Panc1 (cell line): Measurements from ENCODE around the gene CDIPT. TPM values are rescaled to one million over a fixed set of nuclear protein-coding genes. Genes with fewer than 3 reads are reported as not detected.

Source experiments
- ATAC-seq: fragments of 200-7000 bp; cut with Tn5 transposase; 2 replicates; pipeline ENCODE4 v1.9.1; 2020; ENCODE audit warnings: mild to moderate bottlenecking, moderate library complexity
- BruUV-seq: library from RNA; stranded (reverse); fragments of 400-500 nt; replicated peaks from 2 replicates; lab custom pipeline; 2021; lab: Mats Ljungman, UMichigan
- CTCF ChIA-PET: fragments of 300-600 bp; sonication (Branson Sonifier 250); formaldehyde crosslinking; loops from one replicate; lab custom pipeline; 2022; ENCODE audit warnings: antibody characterized with exemption; lab: Charles Lee
- POLR2A ChIA-PET: fragments of 300-600 bp; sonication (Branson Sonifier 250); formaldehyde crosslinking; loops from one replicate; lab custom pipeline; 2022; ENCODE audit warnings: antibody characterized with exemption; lab: Charles Lee
- DNase-seq: peaks from one replicate; pipeline ENCODE4 v3.0.0-alpha.2; 2010; ENCODE audit warnings: low read depth, low spot score
- H3K27ac ChIP-seq: 2 replicates; pipeline ENCODE4 v1.5.1; 2011; ENCODE audit warnings: mild to moderate bottlenecking, low read length, inconsistent platforms
- H3K27me3 ChIP-seq: fragments of 200-500 bp; sonication (Bioruptor generic); 2 replicates; pipeline ENCODE4 v1.6.0; 2014; ENCODE audit warnings: low read length, inconsistent platforms; ENCODE audit not compliant: control insufficient read depth, insufficient read depth
- H3K36me3 ChIP-seq: fragments of 200-500 bp; sonication (Bioruptor generic); 2 replicates; pipeline ENCODE4 v1.5.1; 2014; ENCODE audit warnings: inconsistent platforms, mild to moderate bottlenecking, low read length, moderate library complexity; ENCODE audit not compliant: control insufficient read depth, insufficient read depth
- H3K4me1 ChIP-seq: 2 replicates; pipeline ENCODE4 v1.5.1; 2011; ENCODE audit warnings: inconsistent platforms, mild to moderate bottlenecking, low read length, moderate library complexity; ENCODE audit not compliant: control insufficient read depth, insufficient read depth
- H3K4me3 ChIP-seq, 2 experiments: 2 replicates each; pipeline ENCODE4 v1.5.1; 2011 to 2012; ENCODE audit warnings: low read depth in 2 of 2, low read length in 2 of 2, mild to moderate bottlenecking in 2 of 2, inconsistent platforms in 1 of 2, moderate library complexity in 1 of 2
- H3K9me3 ChIP-seq: fragments of 200-500 bp; sonication (Bioruptor generic); 2 replicates; pipeline ENCODE4 v1.5.1; 2014; ENCODE audit warnings: low read depth, mild to moderate bottlenecking, inconsistent platforms, low read length, moderate library complexity; ENCODE audit not compliant: control insufficient read depth, insufficient read depth
- POLR2AphosphoS5 ChIP-seq: IDR thresholded peaks from 2 replicates; pipeline ENCODE4 v1.6.1; 2012; ENCODE audit warnings: mild to moderate bottlenecking, low read depth, low read length, moderate library complexity
- SIN3A ChIP-seq: IDR thresholded peaks from 2 replicates; pipeline ENCODE4 v1.6.1; 2012; ENCODE audit warnings: low read depth, mild to moderate bottlenecking, low read length, moderate library complexity, borderline replicate concordance; ENCODE audit not compliant: insufficient read depth
- TCF7L2 ChIP-seq: IDR thresholded peaks from 2 replicates; pipeline ENCODE4 v1.6.1; 2011; ENCODE audit warnings: mild to moderate bottlenecking, low read depth, low read length, inconsistent platforms
- in situ Hi-C: cut with HindIII; loops from 2 replicates; pipeline ENCODE4 v1.10.0; 2016; ENCODE audit warnings: low sequenced_read_pairs, low pct_unique_long_range_greater_than_20kb
- intact Hi-C: fragments of 100-400 bp; cut with micrococcal nuclease; formaldehyde crosslinking; loops from one replicate; pipeline ENCODE4 v1.10.0; 2022; ENCODE audit not compliant: unreplicated experiment
- total RNA-seq: library from RNA; stranded (reverse); gene quantifications from one replicate; pipeline ENCODE4 v1.2.1, GENCODE V29; 2021; ENCODE audit not compliant: unreplicated experiment
- TF ChIP-seq, protein P1 (sequence below): fragments of 450-650 bp; IDR thresholded peaks from 2 replicates; pipeline ENCODE4 v1.5.1; 2017; ENCODE audit warnings: mild to moderate bottlenecking
- TF ChIP-seq, protein P2 (sequence below), 2 experiments: IDR thresholded peaks; 2 replicates each; pipeline ENCODE4 v1.6.1; 2011 to 2012; ENCODE audit warnings: low read depth in 2 of 2, control low read depth in 1 of 2, low read length in 1 of 2, mild to moderate bottlenecking in 1 of 2, moderate library complexity in 1 of 2; ENCODE audit not compliant: insufficient read depth in 1 of 2

CDIPT gene
- total RNA-seq, 1 experiment from 2014 or later: 71.6 TPM

DNA sequence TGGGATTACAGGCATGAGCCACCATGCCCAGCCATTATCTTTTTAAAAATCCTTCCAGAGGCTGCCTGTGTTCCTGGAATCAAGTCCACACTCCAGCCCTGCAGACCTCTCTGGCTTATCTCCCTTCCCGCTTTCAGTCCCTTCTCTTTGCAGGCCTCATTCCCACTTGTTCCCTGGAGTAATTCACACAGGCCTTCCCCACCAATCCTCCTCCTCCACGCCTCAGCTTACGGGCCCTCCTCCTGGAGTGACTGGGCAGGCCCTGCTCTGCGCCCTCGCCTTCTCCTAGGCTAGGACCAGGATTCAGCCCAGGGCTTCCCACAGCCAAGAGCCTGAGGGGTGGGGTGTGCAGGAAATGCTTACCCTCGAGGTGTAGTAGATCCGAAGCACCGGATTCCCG is 2.8 kb downstream of the CDIPT start:
- Histone ChIP-seq H3K27me3 (no peaks in the 10 kb centered on the region), H3K27ac (no peak overlapping the region), H3K4me1 (no peaks in the 10 kb centered on the region), H3K9me3 (no peaks in the 10 kb centered on the region), H3K36me3 (no peaks in the 10 kb centered on the region), H3K4me3 (no peak overlapping the region)
- in situ Hi-C loops: no loop called here
- ATAC-seq (no peak), DNase-seq (no peak)
- POLR2A ChIA-PET: no interaction called here
- intact Hi-C loops: no loop called here
- TF ChIP-seq, protein P1, sequence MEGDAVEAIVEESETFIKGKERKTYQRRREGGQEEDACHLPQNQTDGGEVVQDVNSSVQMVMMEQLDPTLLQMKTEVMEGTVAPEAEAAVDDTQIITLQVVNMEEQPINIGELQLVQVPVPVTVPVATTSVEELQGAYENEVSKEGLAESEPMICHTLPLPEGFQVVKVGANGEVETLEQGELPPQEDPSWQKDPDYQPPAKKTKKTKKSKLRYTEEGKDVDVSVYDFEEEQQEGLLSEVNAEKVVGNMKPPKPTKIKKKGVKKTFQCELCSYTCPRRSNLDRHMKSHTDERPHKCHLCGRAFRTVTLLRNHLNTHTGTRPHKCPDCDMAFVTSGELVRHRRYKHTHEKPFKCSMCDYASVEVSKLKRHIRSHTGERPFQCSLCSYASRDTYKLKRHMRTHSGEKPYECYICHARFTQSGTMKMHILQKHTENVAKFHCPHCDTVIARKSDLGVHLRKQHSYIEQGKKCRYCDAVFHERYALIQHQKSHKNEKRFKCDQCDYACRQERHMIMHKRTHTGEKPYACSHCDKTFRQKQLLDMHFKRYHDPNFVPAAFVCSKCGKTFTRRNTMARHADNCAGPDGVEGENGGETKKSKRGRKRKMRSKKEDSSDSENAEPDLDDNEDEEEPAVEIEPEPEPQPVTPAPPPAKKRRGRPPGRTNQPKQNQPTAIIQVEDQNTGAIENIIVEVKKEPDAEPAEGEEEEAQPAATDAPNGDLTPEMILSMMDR: no peak
- TF ChIP-seq TCF7L2 (no peak), POLR2AphosphoS5 (no peak), SIN3A (no peak)
- no TSS peak for BruUV-seq
- CTCF ChIA-PET: no interaction called here

DNA sequence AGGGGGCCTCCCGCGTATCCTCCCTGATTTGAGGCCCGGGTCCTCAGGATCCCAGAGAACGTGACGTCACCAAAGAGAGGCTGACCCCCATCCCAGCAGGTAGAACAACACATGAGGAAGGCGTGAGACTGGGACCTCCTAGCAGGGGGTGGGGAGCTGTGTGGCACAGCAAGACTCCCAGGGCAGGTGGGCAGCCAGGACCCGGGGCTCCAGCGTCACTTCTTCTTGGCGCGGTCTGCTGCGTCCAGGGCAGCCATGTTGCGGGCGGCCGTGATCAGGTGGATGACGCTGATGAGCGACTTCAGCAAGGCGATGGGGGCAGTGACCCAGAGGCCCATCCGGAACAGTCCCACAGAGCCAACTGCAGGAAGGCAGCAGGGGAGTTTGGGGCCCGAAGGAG is 4.1 kb downstream of the CDIPT start:
- no peaks in the 10 kb centered on the region for H3K4me1 ChIP-seq
- no peak overlapping the region for H3K27ac ChIP-seq
- H3K9me3 ChIP-seq: no peaks in the 10 kb centered on the region
- TF ChIP-seq TCF7L2 (no peak), SIN3A (no peak)
- TF ChIP-seq, protein P1: no peak
- TF ChIP-seq, protein P2, sequence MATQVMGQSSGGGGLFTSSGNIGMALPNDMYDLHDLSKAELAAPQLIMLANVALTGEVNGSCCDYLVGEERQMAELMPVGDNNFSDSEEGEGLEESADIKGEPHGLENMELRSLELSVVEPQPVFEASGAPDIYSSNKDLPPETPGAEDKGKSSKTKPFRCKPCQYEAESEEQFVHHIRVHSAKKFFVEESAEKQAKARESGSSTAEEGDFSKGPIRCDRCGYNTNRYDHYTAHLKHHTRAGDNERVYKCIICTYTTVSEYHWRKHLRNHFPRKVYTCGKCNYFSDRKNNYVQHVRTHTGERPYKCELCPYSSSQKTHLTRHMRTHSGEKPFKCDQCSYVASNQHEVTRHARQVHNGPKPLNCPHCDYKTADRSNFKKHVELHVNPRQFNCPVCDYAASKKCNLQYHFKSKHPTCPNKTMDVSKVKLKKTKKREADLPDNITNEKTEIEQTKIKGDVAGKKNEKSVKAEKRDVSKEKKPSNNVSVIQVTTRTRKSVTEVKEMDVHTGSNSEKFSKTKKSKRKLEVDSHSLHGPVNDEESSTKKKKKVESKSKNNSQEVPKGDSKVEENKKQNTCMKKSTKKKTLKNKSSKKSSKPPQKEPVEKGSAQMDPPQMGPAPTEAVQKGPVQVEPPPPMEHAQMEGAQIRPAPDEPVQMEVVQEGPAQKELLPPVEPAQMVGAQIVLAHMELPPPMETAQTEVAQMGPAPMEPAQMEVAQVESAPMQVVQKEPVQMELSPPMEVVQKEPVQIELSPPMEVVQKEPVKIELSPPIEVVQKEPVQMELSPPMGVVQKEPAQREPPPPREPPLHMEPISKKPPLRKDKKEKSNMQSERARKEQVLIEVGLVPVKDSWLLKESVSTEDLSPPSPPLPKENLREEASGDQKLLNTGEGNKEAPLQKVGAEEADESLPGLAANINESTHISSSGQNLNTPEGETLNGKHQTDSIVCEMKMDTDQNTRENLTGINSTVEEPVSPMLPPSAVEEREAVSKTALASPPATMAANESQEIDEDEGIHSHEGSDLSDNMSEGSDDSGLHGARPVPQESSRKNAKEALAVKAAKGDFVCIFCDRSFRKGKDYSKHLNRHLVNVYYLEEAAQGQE (IDR thresholded peaks at IDR 0.05; ENCODE audit: insufficient read depth in 1 of 2, low read depth in 2 of 2, low read length in 1 of 2): no peak
- in situ Hi-C loops (no loop called here), intact Hi-C loops (no loop called here)
- POLR2A ChIA-PET: no interaction called here
- no peaks in the 10 kb centered on the region for H3K36me3 ChIP-seq
- CTCF ChIA-PET: no interaction called here
- H3K27me3 ChIP-seq: no peaks in the 10 kb centered on the region
- BruUV-seq: no TSS peak
- no peak for ATAC-seq
- no peak overlapping the region for H3K4me3 ChIP-seq
- no peak for DNase-seq
